Upper lobe of left lung (tissue), 6 donors: Measurements from ENCODE around the gene ZNF577. TPM values are rescaled to one million over a fixed set of nuclear protein-coding genes. Genes with fewer than 3 reads are reported as not detected.

ENCODE experiments used
- ATAC-seq, 2 donors: fragments of 200-7000 bp; cut with Tn5 transposase; one replicate each; pipeline ENCODE4 v1.9.1; 2022; ENCODE audit warnings: mild to moderate bottlenecking in 2 of 2, moderate library complexity in 2 of 2; ENCODE audit not compliant: low FRiP score in 2 of 2
- DNase-seq, 2 donors: peaks; one replicate each; pipeline ENCODE4 v3.0.0-alpha.2; 2019 to 2020
- H3K27ac ChIP-seq, 4 donors: fragments of 200-600 bp; sonication (generic); one replicate each; pipeline ENCODE4 v1.5.1; 2016 to 2019
- H3K27me3 ChIP-seq, 4 donors: fragments of 200-600 bp; sonication (generic); one replicate each; pipeline ENCODE4 v1.5.1; 2017 to 2019
- H3K36me3 ChIP-seq, 4 donors: fragments of 200-600 bp; sonication (generic); one replicate each; pipeline ENCODE4 v1.5.1; 2016 to 2019
- H3K4me1 ChIP-seq, 4 donors: fragments of 200-600 bp; sonication (generic); one replicate each; pipeline ENCODE4 v1.5.1; 2018 to 2019
- H3K4me3 ChIP-seq, 4 donors: fragments of 200-600 bp; sonication (generic); one replicate each; pipeline ENCODE4 v1.5.1; 2017 to 2019; ENCODE audit warnings: mild to moderate bottlenecking in 2 of 4, moderate library complexity in 1 of 4
- H3K9me3 ChIP-seq, 4 donors: fragments of 200-600 bp; sonication (generic); one replicate each; pipeline ENCODE4 v1.5.1; 2018 to 2019
- CTCF ChIP-seq, 6 experiments: fragments of 450-650 bp in 4 of 6; fragments of 200-600 bp in 2 of 6; sonication (generic) in 2 of 6; IDR thresholded peaks; one replicate each; pipeline ENCODE4 v1.5.1; 2016 to 2019; ENCODE audit warnings: antibody characterized with exemption in 6 of 6
- EP300 ChIP-seq, 4 donors: sonication (generic); formaldehyde crosslinking; IDR thresholded peaks; one replicate each; pipeline ENCODE4 v1.5.1; 2017; ENCODE audit warnings: antibody characterized with exemption in 4 of 4, control low read depth in 2 of 4
- POLR2A ChIP-seq, 4 donors: fragments of 450-650 bp; IDR thresholded peaks; one replicate each; pipeline ENCODE4 v1.5.1; 2016 to 2017; ENCODE audit warnings: antibody characterized with exemption in 4 of 4, mild to moderate bottlenecking in 2 of 4
- POLR2AphosphoS5 ChIP-seq, 2 donors: sonication (generic); formaldehyde crosslinking; IDR thresholded peaks; one replicate each; pipeline ENCODE4 v1.5.1; 2017; ENCODE audit warnings: antibody characterized with exemption in 2 of 2
- WGBS, 2 donors: methylation state at CpG; one replicate each; pipeline ENCODE4 v1.1.5; 2017 to 2018; 5-methylcytosine and 5-hydroxymethylcytosine counted together
- total RNA-seq, 6 donors: library from RNA; depleted of rRNA in 4 of 6; stranded (reverse); fragments of >200 nt in 4 of 6; gene quantifications; one replicate each; pipeline versions ENCODE4 v1.1.0 to v1.2.1, GENCODE V29; 2016 to 2021
- donor health status: DM: no; HTN: no; CAD: no; lungs with moderate emphysema.
- donor health status: DM: no; HTN: yes; CAD: no; lungs with severe emphysema.

Gene ZNF577
- total RNA-seq, 6 donors from 2014 or later: 7.4 to 82.8 (median 12.1) TPM

DNA sequence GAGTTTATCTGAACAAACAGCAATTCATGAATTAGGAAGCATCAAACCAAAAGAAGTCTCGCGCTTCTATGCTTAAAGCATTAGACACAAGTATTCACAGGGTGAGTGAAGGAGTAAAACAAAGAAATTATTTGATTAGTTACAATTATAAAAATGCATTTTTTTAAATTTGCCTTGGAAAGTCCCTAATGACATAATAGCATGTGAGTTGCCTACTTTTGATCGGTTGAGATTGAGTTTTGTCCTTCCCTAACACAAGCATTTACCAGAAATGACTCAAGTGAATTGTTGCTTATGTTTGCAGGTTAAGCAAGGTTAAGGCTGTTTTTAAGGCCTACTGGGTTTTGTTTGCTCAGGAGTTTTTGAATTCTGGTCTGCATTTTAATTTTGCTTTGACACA, 17.5 kb upstream of the ZNF577 start:
- peaks cover 0 to 7% (median under 1%) of the 10 kb centered on the region in 4 donors for H3K36me3 ChIP-seq
- H3K4me1 ChIP-seq: peaks cover 8 to 17% (median 9%) of the 10 kb centered on the region in 4 donors
- no peaks in the 10 kb centered on the region for H3K27me3 ChIP-seq
- 60 to 62% methylated on average over 3 of the region's 3 CpGs for WGBS, 2 donors
- peak overlapping the region in 1 of 4 donors; percentile 89 for H3K27ac ChIP-seq
- peaks cover 4 to 56% (median 19%) of the 10 kb centered on the region in 4 donors for H3K9me3 ChIP-seq
- no peak for ATAC-seq
- TF ChIP-seq CTCF (IDR thresholded peaks at IDR 0.05) (no peak), POLR2AphosphoS5 (IDR thresholded peaks at IDR 0.05) (no peak), EP300 (IDR thresholded peaks at IDR 0.05) (no peak), POLR2A (IDR thresholded peaks at IDR 0.05) (no peak)
- DNase-seq: no peak
- H3K4me3 ChIP-seq: peak overlapping the region in 3 of 4 donors; percentile 60 to 66 (median 61)

GRCh38 chr19:51904331-51905165, 16.8 kb upstream of the ZNF577 start, which contains the start of gene ZNF649:
TSS of gene ZNF649 (minus strand) at chr19:51905017. CDS start at chr19:51900107, 4,910 bp downstream.
- TF ChIP-seq POLR2A (IDR thresholded peaks at IDR 0.05) (peak in 2 of 4 donors; percentile 36 to 39), EP300 (IDR thresholded peaks at IDR 0.05) (no peak), CTCF (IDR thresholded peaks at IDR 0.05) (no peak), POLR2AphosphoS5 (IDR thresholded peaks at IDR 0.05) (peak; percentile 67 to 70)
- Histone ChIP-seq H3K9me3 (peaks cover 4 to 60% (median 23%) of the 10 kb centered on the region in 4 donors), H3K27me3 (no peaks in the 10 kb centered on the region), H3K27ac (peak within 1 kb of the TSS; percentile 73 to 89 (median 84)), H3K4me3 (peak within 1 kb of the TSS; percentile 60 to 86 (median 64)), H3K4me1 (peaks cover 8 to 17% (median 9%) of the 10 kb centered on the region in 4 donors), H3K36me3 (peaks cover 4 to 13% (median 6%) of the 10 kb centered on the region in 4 donors)
- WGBS, 2 donors: 1% methylated on average over 37 to 41 of the region's 43 CpGs
- peak; percentile 83 to 93 for DNase-seq
- ATAC-seq: peak; percentile 98 to 100

GRCh38 chr19:51903192-51903591, 15.4 kb upstream of the ZNF577 start:
- Histone ChIP-seq H3K27ac (no peak overlapping the region), H3K4me1 (peaks cover 8 to 17% (median 9%) of the 10 kb centered on the region in 4 donors), H3K4me3 (peak overlapping the region in 1 of 4 donors; percentile 66), H3K9me3 (peaks cover 7 to 67% (median 32%) of the 10 kb centered on the region in 4 donors), H3K27me3 (no peaks in the 10 kb centered on the region), H3K36me3 (peaks cover 14 to 27% (median 18%) of the 10 kb centered on the region in 4 donors)
- DNase-seq (no peak), ATAC-seq (no peak)
- 82 to 94% methylated on average over 8 of the region's 8 CpGs for WGBS, 2 donors
- TF ChIP-seq POLR2AphosphoS5 (IDR thresholded peaks at IDR 0.05): no peak
- no peak for TF ChIP-seq POLR2A (IDR thresholded peaks at IDR 0.05)
- no peak for TF ChIP-seq CTCF (IDR thresholded peaks at IDR 0.05)
- no peak for TF ChIP-seq EP300 (IDR thresholded peaks at IDR 0.05)

DNA sequence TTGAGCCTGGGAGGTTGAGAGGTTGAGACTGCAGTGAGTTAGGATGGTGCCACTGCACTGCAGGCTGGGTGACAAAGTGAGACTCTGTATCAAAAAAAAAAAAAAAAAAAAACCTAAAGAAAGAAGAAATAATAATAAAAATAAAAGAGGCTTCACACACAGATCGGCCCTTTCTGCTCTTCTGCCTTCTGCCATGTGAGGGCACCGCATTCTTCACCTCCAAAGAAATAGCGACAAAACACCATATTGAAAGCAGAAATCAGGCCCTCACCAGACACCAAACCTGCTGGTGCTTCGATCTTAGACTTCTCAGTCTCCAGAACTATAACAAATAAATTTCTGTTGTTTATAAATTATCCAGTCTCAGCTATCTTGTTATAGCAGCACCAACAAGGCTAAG, 14.1 kb upstream of the ZNF577 start:
- Histone ChIP-seq H3K4me3 (no peak overlapping the region), H3K27ac (no peak overlapping the region), H3K4me1 (peaks cover 8 to 17% (median 9%) of the 10 kb centered on the region in 4 donors), H3K9me3 (peaks cover 7 to 68% (median 41%) of the 10 kb centered on the region in 4 donors), H3K27me3 (no peaks in the 10 kb centered on the region), H3K36me3 (peaks cover 15 to 40% (median 28%) of the 10 kb centered on the region in 4 donors)
- ATAC-seq: no peak
- 94 to 96% methylated on average over 4 of the region's 4 CpGs for WGBS, 2 donors
- TF ChIP-seq POLR2A (IDR thresholded peaks at IDR 0.05): no peak
- no peak for TF ChIP-seq POLR2AphosphoS5 (IDR thresholded peaks at IDR 0.05)
- DNase-seq: no peak

- peaks cover 0 to 9% (median 6%) of the 10 kb centered on the region in 4 donors for H3K4me1 ChIP-seq
- no peak overlapping the region for H3K27ac ChIP-seq
- H3K27me3 ChIP-seq: no peaks in the 10 kb centered on the region
- DNase-seq (no peak), ATAC-seq (no peak)
- WGBS, 2 donors: 97 to 100% methylated on average over 10 of the region's 10 CpGs
- no peak for TF ChIP-seq POLR2AphosphoS5 (IDR thresholded peaks at IDR 0.05)
- TF ChIP-seq EP300 (IDR thresholded peaks at IDR 0.05): no peak
- TF ChIP-seq POLR2A (IDR thresholded peaks at IDR 0.05): no peak
- no peak for TF ChIP-seq CTCF (IDR thresholded peaks at IDR 0.05)
- peaks cover 47 to 75% (median 63%) of the 10 kb centered on the region in 4 donors for H3K36me3 ChIP-seq
- H3K4me3 ChIP-seq: no peak overlapping the region
- peaks cover 67 to 98% (median 89%) of the 10 kb centered on the region in 4 donors for H3K9me3 ChIP-seq
These were observed 3.5 kb upstream of the ZNF577 start for GRCh38 chr19:51891193-51891747.
